Kidney glomerular epithelial cell (primary cell): ENCODE data around the gene TEAD1.
"Not testable (repeated sequence)": the region's sequence is repeated elsewhere in the genome, so short reads cannot be mapped to it uniquely, and the experiment has no call there.

Experiments
- DNase-seq: peaks from one replicate; lab custom pipeline; 2025; lab: John Stamatoyannopoulos, UW

TEAD1 gene

GRCh38 chr11:12863605-12864121 lies 189.4 kb downstream of the TEAD1 start:
- DNase-seq = no peak

- DNase-seq = peak; percentile 45
These were observed 190.3 kb downstream of the TEAD1 start for GRCh38 chr11:12864316-12865156.

GRCh38 chr11:12865863-12866595 lies 191.8 kb downstream of the TEAD1 start:
- no peak for DNase-seq

GRCh38 chr11:12867531-12867930 lies 193.3 kb downstream of the TEAD1 start:
- no peak for DNase-seq

- peak; percentile 33 for DNase-seq
These were observed 194.3 kb downstream of the TEAD1 start for GRCh38 chr11:12868315-12869073.

- DNase-seq = no peak
These were observed 197.0 kb downstream of the TEAD1 start for GRCh38 chr11:12871241-12871640.

- no peak for DNase-seq
These were observed 197.6 kb downstream of the TEAD1 start for GRCh38 chr11:12871788-12872321.

- no peak for DNase-seq
These were observed 202.1 kb downstream of the TEAD1 start for GRCh38 chr11:12876340-12876739.

GRCh38 chr11:12876988-12877387 lies 202.8 kb downstream of the TEAD1 start:
- no peak for DNase-seq

GRCh38 chr11:12877508-12877907 lies 203.3 kb downstream of the TEAD1 start:
- DNase-seq = not testable (repeated sequence)

- DNase-seq = no peak
These were observed 206.1 kb downstream of the TEAD1 start for GRCh38 chr11:12880327-12880726.

- no peak for DNase-seq
These were observed 208.4 kb downstream of the TEAD1 start for GRCh38 chr11:12882670-12883069.

- no peak for DNase-seq
These were observed 210.6 kb downstream of the TEAD1 start for GRCh38 chr11:12884751-12885318.

- no peak for DNase-seq
These were observed 211.6 kb downstream of the TEAD1 start for GRCh38 chr11:12885717-12886239.

- no peak for DNase-seq
These were observed 212.3 kb downstream of the TEAD1 start for GRCh38 chr11:12886508-12886907.

- DNase-seq = peak; percentile 81
These were observed 214.4 kb downstream of the TEAD1 start for GRCh38 chr11:12888525-12889158.

GRCh38 chr11:12889243-12889642 lies 215.0 kb downstream of the TEAD1 start:
- no peak for DNase-seq

GRCh38 chr11:12890476-12890875 lies 216.3 kb downstream of the TEAD1 start:
- DNase-seq = no peak

- DNase-seq = peak; percentile 28
These were observed 219.8 kb downstream of the TEAD1 start for GRCh38 chr11:12893787-12894672.

GRCh38 chr11:12897390-12897789 lies 223.2 kb downstream of the TEAD1 start:
- no peak for DNase-seq
